GM12874 (cell line): ENCODE measurements around the gene KRTAP4-2.
"Not testable (repeated sequence)": the region's sequence is repeated elsewhere in the genome, so short reads cannot be mapped to it uniquely, and the experiment has no call there.

Experiments
- TF ChIP-seq, protein P1 (sequence below): IDR thresholded peaks from 2 replicates; pipeline ENCODE4 v1.5.1; 2011; ENCODE audit warnings: low read depth, mild to moderate bottlenecking, control low read depth, low read length, moderate library complexity; ENCODE audit not compliant: insufficient read depth

KRTAP4-2 gene

DNA sequence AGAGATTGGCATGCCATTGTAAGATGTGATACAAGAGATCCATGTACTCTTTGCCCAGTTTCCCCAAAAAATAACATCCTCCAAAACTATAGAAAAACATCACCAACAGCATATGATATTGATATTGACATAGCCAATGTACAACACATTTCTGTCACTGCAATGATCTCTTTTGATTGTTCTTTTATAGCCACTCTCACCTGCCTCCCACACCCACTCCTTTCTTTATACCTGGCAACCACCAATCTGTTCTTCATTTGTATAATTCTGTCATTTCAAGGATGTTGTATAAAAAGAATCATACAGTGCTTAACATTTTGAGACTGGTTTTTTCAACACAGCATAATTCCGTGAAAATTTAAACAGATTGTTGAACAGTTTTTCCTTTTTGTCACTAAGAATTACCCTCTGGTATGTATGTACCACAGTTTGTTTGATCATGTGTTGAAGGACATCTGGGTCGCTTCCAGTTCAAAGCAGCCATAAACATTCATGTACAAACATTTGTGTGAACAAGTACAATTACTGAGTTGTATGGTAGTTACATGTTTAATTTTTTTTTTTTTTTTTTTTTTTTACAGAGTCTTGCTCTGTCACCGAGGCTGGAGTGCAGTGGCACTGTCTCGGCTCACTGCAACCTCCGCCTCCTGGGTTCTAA, 21.5 kb upstream of the KRTAP4-2 start:
- TF ChIP-seq, protein P1, sequence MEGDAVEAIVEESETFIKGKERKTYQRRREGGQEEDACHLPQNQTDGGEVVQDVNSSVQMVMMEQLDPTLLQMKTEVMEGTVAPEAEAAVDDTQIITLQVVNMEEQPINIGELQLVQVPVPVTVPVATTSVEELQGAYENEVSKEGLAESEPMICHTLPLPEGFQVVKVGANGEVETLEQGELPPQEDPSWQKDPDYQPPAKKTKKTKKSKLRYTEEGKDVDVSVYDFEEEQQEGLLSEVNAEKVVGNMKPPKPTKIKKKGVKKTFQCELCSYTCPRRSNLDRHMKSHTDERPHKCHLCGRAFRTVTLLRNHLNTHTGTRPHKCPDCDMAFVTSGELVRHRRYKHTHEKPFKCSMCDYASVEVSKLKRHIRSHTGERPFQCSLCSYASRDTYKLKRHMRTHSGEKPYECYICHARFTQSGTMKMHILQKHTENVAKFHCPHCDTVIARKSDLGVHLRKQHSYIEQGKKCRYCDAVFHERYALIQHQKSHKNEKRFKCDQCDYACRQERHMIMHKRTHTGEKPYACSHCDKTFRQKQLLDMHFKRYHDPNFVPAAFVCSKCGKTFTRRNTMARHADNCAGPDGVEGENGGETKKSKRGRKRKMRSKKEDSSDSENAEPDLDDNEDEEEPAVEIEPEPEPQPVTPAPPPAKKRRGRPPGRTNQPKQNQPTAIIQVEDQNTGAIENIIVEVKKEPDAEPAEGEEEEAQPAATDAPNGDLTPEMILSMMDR, result no peak

DNA sequence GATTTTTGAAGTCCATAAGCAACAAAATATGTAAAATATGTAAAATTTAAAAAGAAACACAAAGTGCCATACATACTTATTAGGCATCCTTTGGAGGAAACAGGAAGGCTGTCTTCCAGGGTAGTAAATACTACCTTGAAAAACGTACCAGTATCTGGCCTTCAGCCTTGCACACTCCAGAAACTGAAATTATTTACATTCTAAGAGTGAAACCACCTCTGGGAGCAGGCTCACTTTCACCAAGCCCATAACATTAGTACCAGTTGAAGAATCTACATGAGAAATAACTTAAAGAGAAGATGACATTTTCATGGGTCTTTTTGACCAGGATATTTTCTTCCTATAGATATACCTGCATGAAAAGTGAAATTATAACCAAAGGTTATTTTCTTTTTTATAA, 18.0 kb upstream of the KRTAP4-2 start:
- TF ChIP-seq, protein P1, result no peak

DNA sequence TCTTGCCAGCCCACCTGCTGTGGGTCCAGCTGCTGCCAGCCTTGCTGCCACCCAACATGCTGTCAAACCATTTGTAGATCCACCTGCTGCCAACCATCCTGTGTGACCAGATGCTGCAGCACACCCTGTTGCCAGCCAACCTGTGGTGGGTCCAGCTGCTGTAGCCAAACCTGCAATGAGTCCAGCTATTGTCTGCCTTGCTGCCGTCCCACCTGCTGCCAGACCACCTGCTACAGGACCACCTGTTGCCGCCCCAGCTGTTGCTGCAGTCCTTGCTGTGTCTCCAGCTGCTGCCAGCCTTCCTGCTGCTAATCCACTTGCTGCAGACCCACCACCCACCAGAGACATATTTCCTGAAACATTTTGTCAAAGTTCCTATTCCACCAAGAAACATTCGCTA, 12.3 kb upstream of the KRTAP4-2 start:
- TF ChIP-seq, protein P1, result no peak

DNA sequence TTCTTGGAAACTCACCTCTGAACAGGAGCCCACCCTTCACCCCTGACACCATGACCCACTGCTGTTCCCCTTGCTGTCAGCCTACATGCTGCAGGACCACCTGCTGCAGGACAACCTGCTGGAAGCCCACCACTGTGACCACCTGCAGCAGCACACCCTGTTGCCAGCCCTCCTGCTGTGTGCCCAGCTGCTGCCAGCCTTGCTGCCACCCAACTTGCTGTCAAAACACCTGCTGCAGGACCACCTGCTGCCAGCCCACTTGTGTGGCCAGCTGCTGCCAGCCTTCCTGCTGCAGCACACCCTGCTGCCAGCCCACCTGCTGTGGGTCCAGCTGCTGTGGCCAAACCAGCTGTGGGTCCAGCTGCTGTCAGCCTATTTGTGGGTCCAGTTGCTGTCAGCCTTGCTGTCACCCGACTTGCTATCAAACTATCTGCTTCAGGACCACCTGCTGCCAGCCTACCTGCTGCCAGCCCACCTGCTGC, 11.9 kb upstream of the KRTAP4-2 start, which contains the start of gene KRTAP9-1:
Gene KRTAP9-1 (plus strand): TSS at position 51 of the 482 bp plus-strand sequence. CDS start 0 bp downstream, at position 51.
- TF ChIP-seq, protein P1, result not testable (repeated sequence)

DNA sequence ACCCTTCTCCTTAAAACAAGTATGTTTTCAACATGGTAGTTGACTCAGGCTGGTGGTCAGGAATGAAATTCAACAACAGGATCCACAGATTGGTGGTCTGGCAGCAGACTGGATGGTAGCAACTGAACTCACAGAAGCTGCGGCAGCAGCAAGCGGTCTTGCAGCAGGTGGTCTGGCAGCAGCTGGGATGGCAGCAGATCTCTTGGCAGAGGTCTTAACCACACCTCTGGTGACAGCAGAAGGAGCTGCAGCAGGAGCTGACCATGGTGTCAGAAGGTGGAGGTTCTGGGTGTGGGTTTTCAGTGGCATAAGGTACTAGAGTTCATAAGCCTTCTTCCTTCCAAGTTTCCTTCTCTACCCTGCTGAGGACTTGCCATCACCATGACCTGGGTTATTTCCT, 8.9 kb upstream of the KRTAP4-2 start:
- TF ChIP-seq, protein P1, result no peak

DNA sequence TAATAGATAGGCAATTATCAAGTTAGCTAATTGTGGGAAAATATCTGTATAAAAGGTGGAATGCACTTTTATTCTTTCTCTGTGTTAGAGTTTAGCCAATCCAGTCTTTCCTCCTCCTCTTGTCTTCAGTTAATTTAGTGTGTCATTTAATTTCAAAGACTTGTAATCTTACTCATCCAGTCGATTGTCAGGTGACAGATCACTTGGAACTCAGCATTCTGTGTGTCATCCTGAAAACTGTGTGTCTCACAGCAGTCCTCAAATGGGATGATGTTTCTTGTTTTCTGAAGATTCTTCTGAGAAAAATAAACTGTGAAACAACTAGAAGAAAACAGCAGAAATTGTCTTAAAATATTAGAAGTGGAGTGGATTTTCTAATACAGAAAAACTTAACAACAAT, 7.0 kb upstream of the KRTAP4-2 start:
- TF ChIP-seq, protein P1, result no peak

DNA sequence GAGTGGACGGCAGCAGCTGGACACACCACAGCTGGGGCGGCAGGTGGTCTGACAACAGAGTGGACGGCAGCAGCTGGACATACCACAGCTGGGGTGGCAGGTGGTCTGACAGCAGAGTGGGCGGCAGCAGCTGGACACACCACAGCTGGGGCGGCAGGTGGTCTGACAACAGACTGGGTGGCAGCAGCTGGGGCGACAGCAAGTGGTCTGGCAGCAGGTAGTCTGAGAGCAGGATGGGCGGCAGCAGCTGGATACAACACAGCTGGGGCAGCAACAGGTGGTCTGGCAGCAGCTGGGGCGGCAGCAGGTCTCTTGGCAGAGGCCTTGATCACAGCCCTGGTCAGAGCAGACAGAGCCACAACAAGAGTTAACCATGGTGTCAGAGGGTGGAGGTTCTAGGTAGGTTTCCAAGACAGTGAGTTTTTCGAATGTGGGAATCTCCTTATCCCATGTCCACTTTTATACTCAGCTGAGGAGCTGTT, 6.5 kb upstream of the KRTAP4-2 start, which contains the start of gene KRTAP4-1:
Gene KRTAP4-1 (minus strand): TSS at position 432 of the 482 bp plus-strand sequence. CDS start 57 bp downstream, at position 375.
- TF ChIP-seq, protein P1, result no peak
